Measurements from ENCODE around the gene APOBR.
A peak's percentile ranks its signal among the peaks of the same experiment; 100 is the strongest.

APOBR gene

GRCh38 chr16:28534542-28535373 is 40.3 kb downstream of the APOBR start:
- Histone ChIP-seq H3K4me2 (no peak overlapping the region), H3K27ac (no peak overlapping the region), H3K4me3 (IDR thresholded peaks at IDR 0.05; ENCODE audit: insufficient read depth, low read depth, low read length) (no peak overlapping the region), H3K27me3 (ENCODE audit: insufficient read depth, low read depth) (no peaks in the 10 kb centered on the region), H3K79me2 (ENCODE audit: insufficient read depth, low read depth) (no peaks in the 10 kb centered on the region), H4K20me1 (ENCODE audit: insufficient read depth) (no peaks in the 10 kb centered on the region), H3K9ac (no peak overlapping the region), H3K36me3 (ENCODE audit: insufficient read depth) (no peaks in the 10 kb centered on the region), H2AFZ (ENCODE audit: low read depth) (peak overlapping the region; percentile 36; the same call in 1 of the 2 replicates), H3K4me1 (ENCODE audit: low read depth, poor library complexity, severe bottlenecking) (peaks cover 8% of the 10 kb centered on the region)
- TF ChIP-seq CTCF (conservative IDR thresholded peaks at IDR 0.05; ENCODE audit: low read depth, low read length) = no peak

GRCh38 chr16:28537076-28537475 is 42.6 kb downstream of the APOBR start:
- no peak overlapping the region for H3K4me2 ChIP-seq

GRCh38 chr16:28537964-28538732 is 43.7 kb downstream of the APOBR start:
- Histone ChIP-seq H3K36me3 (ENCODE audit: insufficient read depth) (no peaks in the 10 kb centered on the region), H4K20me1 (ENCODE audit: insufficient read depth) (no peaks in the 10 kb centered on the region), H3K4me2 (no peak overlapping the region), H3K9ac (no peak overlapping the region), H3K79me2 (ENCODE audit: insufficient read depth, low read depth) (no peaks in the 10 kb centered on the region), H3K4me1 (ENCODE audit: low read depth, poor library complexity, severe bottlenecking) (peaks cover 15% of the 10 kb centered on the region), H3K27ac (no peak overlapping the region), H3K4me3 (IDR thresholded peaks at IDR 0.05; ENCODE audit: insufficient read depth, low read depth, low read length) (no peak overlapping the region), H2AFZ (ENCODE audit: low read depth) (no peak overlapping the region), H3K27me3 (ENCODE audit: insufficient read depth, low read depth) (no peaks in the 10 kb centered on the region)
- no peak for TF ChIP-seq CTCF (conservative IDR thresholded peaks at IDR 0.05; ENCODE audit: low read depth, low read length)

More at GRCh38 chr16:28537076-28537475, 42.6 kb downstream of the APOBR start:
- H3K79me2 ChIP-seq (ENCODE audit: insufficient read depth, low read depth) = no peaks in the 10 kb centered on the region
- H3K27ac ChIP-seq = no peak overlapping the region
- H3K4me1 ChIP-seq (ENCODE audit: low read depth, poor library complexity, severe bottlenecking) = peaks cover 8% of the 10 kb centered on the region
- H3K9ac ChIP-seq = no peak overlapping the region
- no peaks in the 10 kb centered on the region for H4K20me1 ChIP-seq (ENCODE audit: insufficient read depth)
- no peak overlapping the region for H3K4me3 ChIP-seq (IDR thresholded peaks at IDR 0.05; ENCODE audit: insufficient read depth, low read depth, low read length)
- H3K27me3 ChIP-seq (ENCODE audit: insufficient read depth, low read depth) = no peaks in the 10 kb centered on the region
- no peak for TF ChIP-seq CTCF (conservative IDR thresholded peaks at IDR 0.05; ENCODE audit: low read depth, low read length)
- H3K36me3 ChIP-seq (ENCODE audit: insufficient read depth) = no peaks in the 10 kb centered on the region
- H2AFZ ChIP-seq (ENCODE audit: low read depth) = no peak overlapping the region

- H2AFZ ChIP-seq (ENCODE audit: low read depth) = no peak within 1 kb of the TSS
- no peak for TF ChIP-seq CTCF (conservative IDR thresholded peaks at IDR 0.05; ENCODE audit: low read depth, low read length)
- H3K4me2 ChIP-seq = no peak within 1 kb of the TSS
These were observed 44.5 kb downstream of the APOBR start, which contains the start of gene NUPR1 for GRCh38 chr16:28538733-28539596. TSS of gene NUPR1 (minus strand) at chr16:28538974. CDS start at chr16:28538907, 67 bp downstream.

More at GRCh38 chr16:28538733-28539596, 44.5 kb downstream of the APOBR start, which contains the start of gene NUPR1:
- H3K27ac ChIP-seq = no peak within 1 kb of the TSS
- no peaks in the 10 kb centered on the region for H3K36me3 ChIP-seq (ENCODE audit: insufficient read depth)
- H3K9ac ChIP-seq = no peak within 1 kb of the TSS
- no peaks in the 10 kb centered on the region for H4K20me1 ChIP-seq (ENCODE audit: insufficient read depth)
- H3K4me1 ChIP-seq (ENCODE audit: low read depth, poor library complexity, severe bottlenecking) = peaks cover 19% of the 10 kb centered on the region
- H3K27me3 ChIP-seq (ENCODE audit: insufficient read depth, low read depth) = no peaks in the 10 kb centered on the region
- H3K4me3 ChIP-seq (IDR thresholded peaks at IDR 0.05; ENCODE audit: insufficient read depth, low read depth, low read length) = no peak within 1 kb of the TSS
- no peaks in the 10 kb centered on the region for H3K79me2 ChIP-seq (ENCODE audit: insufficient read depth, low read depth)
